Measurements from ENCODE around the gene CLIC1.

Gene CLIC1

GRCh38 chr6:31702819-31703716, 33.3 kb downstream of the CLIC1 start, which contains the start of gene ABHD16A:
Gene ABHD16A (minus strand): TSS chr6:31703324. CDS start chr6:31703281, 43 bp downstream.
- Histone ChIP-seq H3K4me1 (peaks cover 13% of the 10 kb centered on the region), H3K4me3 (peak within 1 kb of the TSS; percentile 90), H3K9me3 (no peaks in the 10 kb centered on the region), H3K36me3 (replicated peaks) (peaks cover 7% of the 10 kb centered on the region), H3K27me3 (ENCODE audit: low read depth) (no peaks in the 10 kb centered on the region)
- DNase-seq (ENCODE audit: low spot score in 2 of 2) = peak; percentile 97 to 99
- in situ Hi-C loops (cut with MboI; ENCODE audit: low sequenced_read_pairs) = no loop called here

GRCh38 chr6:31702405-31702818, 33.9 kb downstream of the CLIC1 start:
- H3K4me1 ChIP-seq = peaks cover 13% of the 10 kb centered on the region
- peaks cover 7% of the 10 kb centered on the region for H3K36me3 ChIP-seq (replicated peaks)
- in situ Hi-C loops (cut with MboI; ENCODE audit: low sequenced_read_pairs) = no loop called here
- H3K27me3 ChIP-seq (ENCODE audit: low read depth) = no peaks in the 10 kb centered on the region
- no peaks in the 10 kb centered on the region for H3K9me3 ChIP-seq
- H3K4me3 ChIP-seq = peak overlapping the region; percentile 90
- no peak for DNase-seq (ENCODE audit: low spot score in 2 of 2)

- Histone ChIP-seq H3K9me3 (no peaks in the 10 kb centered on the region), H3K36me3 (replicated peaks) (peaks cover 10% of the 10 kb centered on the region), H3K4me1 (peaks cover 13% of the 10 kb centered on the region), H3K4me3 (peak overlapping the region; percentile 90), H3K27me3 (ENCODE audit: low read depth) (no peaks in the 10 kb centered on the region)
- in situ Hi-C loops (cut with MboI; ENCODE audit: low sequenced_read_pairs) = no loop called here
- DNase-seq (ENCODE audit: low spot score in 2 of 2) = no peak
Measured at GRCh38 chr6:31701666-31702404, 34.5 kb downstream of the CLIC1 start.

GRCh38 chr6:31700740-31701401, 35.5 kb downstream of the CLIC1 start:
- Histone ChIP-seq H3K4me1 (peaks cover 13% of the 10 kb centered on the region), H3K27me3 (ENCODE audit: low read depth) (no peaks in the 10 kb centered on the region), H3K36me3 (replicated peaks) (peaks cover 13% of the 10 kb centered on the region), H3K4me3 (no peak overlapping the region), H3K9me3 (no peaks in the 10 kb centered on the region)
- in situ Hi-C loops (cut with MboI; ENCODE audit: low sequenced_read_pairs) = no loop called here
- no peak for DNase-seq (ENCODE audit: low spot score in 2 of 2)

- Histone ChIP-seq H3K4me1 (peaks cover 7% of the 10 kb centered on the region; the same call in 1 of the 2 replicates), H3K36me3 (replicated peaks) (peaks cover 28% of the 10 kb centered on the region), H3K27me3 (ENCODE audit: low read depth) (no peaks in the 10 kb centered on the region), H3K9me3 (no peaks in the 10 kb centered on the region), H3K4me3 (no peak overlapping the region)
- in situ Hi-C loops (cut with MboI; ENCODE audit: low sequenced_read_pairs) = no loop called here
- no peak for DNase-seq (ENCODE audit: low spot score in 2 of 2)
Measured at GRCh38 chr6:31697555-31697954, 38.8 kb downstream of the CLIC1 start.

GRCh38 chr6:31693535-31693934, 42.8 kb downstream of the CLIC1 start:
- H3K9me3 ChIP-seq = no peaks in the 10 kb centered on the region
- no peak for DNase-seq (ENCODE audit: low spot score in 2 of 2)
- in situ Hi-C loops (cut with MboI; ENCODE audit: low sequenced_read_pairs) = no loop called here
- H3K4me3 ChIP-seq = no peak overlapping the region
- no peaks in the 10 kb centered on the region for H3K4me1 ChIP-seq
- peaks cover 44% of the 10 kb centered on the region for H3K36me3 ChIP-seq (replicated peaks)
- H3K27me3 ChIP-seq (ENCODE audit: low read depth) = no peaks in the 10 kb centered on the region

- H3K4me3 ChIP-seq = no peak overlapping the region
- no peaks in the 10 kb centered on the region for H3K4me1 ChIP-seq
- in situ Hi-C loops (cut with MboI; ENCODE audit: low sequenced_read_pairs) = no loop called here
- no peaks in the 10 kb centered on the region for H3K27me3 ChIP-seq (ENCODE audit: low read depth)
- no peaks in the 10 kb centered on the region for H3K9me3 ChIP-seq
- H3K36me3 ChIP-seq (replicated peaks) = peaks cover 50% of the 10 kb centered on the region
- DNase-seq (ENCODE audit: low spot score in 2 of 2) = no peak
Measured at GRCh38 chr6:31692886-31693285, 43.4 kb downstream of the CLIC1 start.

- H3K4me3 ChIP-seq = no peak overlapping the region
- peaks cover 53% of the 10 kb centered on the region for H3K36me3 ChIP-seq (replicated peaks)
- H3K9me3 ChIP-seq = no peaks in the 10 kb centered on the region
- in situ Hi-C loops (cut with MboI; ENCODE audit: low sequenced_read_pairs) = no loop called here
- H3K4me1 ChIP-seq = no peaks in the 10 kb centered on the region
- DNase-seq (ENCODE audit: low spot score in 2 of 2) = no peak
- H3K27me3 ChIP-seq (ENCODE audit: low read depth) = no peaks in the 10 kb centered on the region
Measured at GRCh38 chr6:31692353-31692752, 44.0 kb downstream of the CLIC1 start.

GRCh38 chr6:31691564-31692108, 44.7 kb downstream of the CLIC1 start:
- peaks cover 52% of the 10 kb centered on the region for H3K36me3 ChIP-seq (replicated peaks)

GRCh38 chr6:31691078-31691463, 45.3 kb downstream of the CLIC1 start:
- Histone ChIP-seq H3K36me3 (replicated peaks) (peaks cover 52% of the 10 kb centered on the region), H3K9me3 (no peaks in the 10 kb centered on the region), H3K4me1 (no peaks in the 10 kb centered on the region), H3K4me3 (no peak overlapping the region), H3K27me3 (ENCODE audit: low read depth) (no peaks in the 10 kb centered on the region)
- in situ Hi-C loops (cut with MboI; ENCODE audit: low sequenced_read_pairs) = no loop called here
- no peak for DNase-seq (ENCODE audit: low spot score in 2 of 2)

More at GRCh38 chr6:31691564-31692108, 44.7 kb downstream of the CLIC1 start:
- no peak overlapping the region for H3K4me3 ChIP-seq
- H3K27me3 ChIP-seq (ENCODE audit: low read depth) = no peaks in the 10 kb centered on the region
- no peaks in the 10 kb centered on the region for H3K9me3 ChIP-seq
- in situ Hi-C loops (cut with MboI; ENCODE audit: low sequenced_read_pairs) = no loop called here
- DNase-seq (ENCODE audit: low spot score in 2 of 2) = no peak
- no peaks in the 10 kb centered on the region for H3K4me1 ChIP-seq

- in situ Hi-C loops (cut with MboI; ENCODE audit: low sequenced_read_pairs) = no loop called here
- Histone ChIP-seq H3K9me3 (no peaks in the 10 kb centered on the region), H3K36me3 (replicated peaks) (peaks cover 52% of the 10 kb centered on the region), H3K27me3 (ENCODE audit: low read depth) (no peaks in the 10 kb centered on the region), H3K4me1 (no peaks in the 10 kb centered on the region), H3K4me3 (no peak overlapping the region)
- no peak for DNase-seq (ENCODE audit: low spot score in 2 of 2)
Measured at GRCh38 chr6:31690231-31691077, 45.9 kb downstream of the CLIC1 start.

- Histone ChIP-seq H3K36me3 (replicated peaks) (peaks cover 46% of the 10 kb centered on the region), H3K4me3 (no peak overlapping the region), H3K9me3 (no peaks in the 10 kb centered on the region), H3K4me1 (no peaks in the 10 kb centered on the region), H3K27me3 (ENCODE audit: low read depth) (no peaks in the 10 kb centered on the region)
- DNase-seq (ENCODE audit: low spot score in 2 of 2) = peak in 1 of 2 experiments; percentile 35
- in situ Hi-C loops (cut with MboI; ENCODE audit: low sequenced_read_pairs) = no loop called here
Measured at GRCh38 chr6:31689249-31690110, 46.9 kb downstream of the CLIC1 start.
